Trophoblast cell (in vitro differentiated cells and primary cell): ENCODE measurements around the gene PROSER1.

Experiments used
- DNase-seq, 2 donors: peaks; one replicate each; pipeline ENCODE4 v3.0.0-alpha.2; 2016
- H2AFZ ChIP-seq: 2 replicates; pipeline ENCODE4 v1.6.1; 2013; ENCODE audit warnings: low read length, moderate library complexity, mild to moderate bottlenecking; ENCODE audit not compliant: insufficient read depth, poor library complexity
- H2AK5ac ChIP-seq: 2 replicates; pipeline ENCODE4 v1.6.1; 2013; ENCODE audit warnings: mild to moderate bottlenecking, low read length
- H2BK120ac ChIP-seq: 2 replicates; pipeline ENCODE4 v1.6.1; 2013; ENCODE audit warnings: low read length, mild to moderate bottlenecking, moderate library complexity; ENCODE audit not compliant: insufficient read depth, poor library complexity
- H2BK12ac ChIP-seq: 2 replicates; pipeline ENCODE4 v1.6.1; 2013; ENCODE audit warnings: mild to moderate bottlenecking, low read length, moderate library complexity
- H2BK5ac ChIP-seq: 2 replicates; pipeline ENCODE4 v1.6.1; 2013; ENCODE audit warnings: low read length, low read depth, moderate library complexity, mild to moderate bottlenecking; ENCODE audit not compliant: poor library complexity
- H3K14ac ChIP-seq: 2 replicates; pipeline ENCODE4 v1.6.1; 2013; ENCODE audit warnings: mild to moderate bottlenecking, low read length
- H3K18ac ChIP-seq: 2 replicates; pipeline ENCODE4 v1.6.1; 2013; ENCODE audit warnings: mild to moderate bottlenecking, low read length
- H3K23ac ChIP-seq: 2 replicates; pipeline ENCODE4 v1.6.1; 2013; ENCODE audit warnings: low read length
- H3K27ac ChIP-seq: 2 replicates; pipeline ENCODE4 v1.5.1; 2013; ENCODE audit warnings: low read depth, mild to moderate bottlenecking, inconsistent platforms, low read length, moderate library complexity
- H3K27me3 ChIP-seq: 2 replicates; pipeline ENCODE4 v1.6.1; 2013; ENCODE audit warnings: inconsistent platforms, mild to moderate bottlenecking, low read length, moderate library complexity; ENCODE audit not compliant: insufficient read depth
- H3K36me3 ChIP-seq, 2 experiments: 1 replicate in 1 of 2; 2 replicates in 1 of 2; pipeline ENCODE4 v1.6.1; 2013; ENCODE audit warnings: low read length in 2 of 2, mild to moderate bottlenecking in 2 of 2, moderate library complexity in 1 of 2; ENCODE audit not compliant: insufficient read depth in 2 of 2, control insufficient read depth in 1 of 2
- H3K4ac ChIP-seq: 2 replicates; pipeline ENCODE4 v1.6.1; 2013; ENCODE audit warnings: low read depth, mild to moderate bottlenecking, low read length, moderate library complexity
- H3K4me1 ChIP-seq, 2 experiments: 1 replicate in 1 of 2; 2 replicates in 1 of 2; pipeline ENCODE4 v1.6.1; 2013; ENCODE audit warnings: low read length in 2 of 2, mild to moderate bottlenecking in 2 of 2, moderate library complexity in 1 of 2; ENCODE audit not compliant: insufficient read depth in 2 of 2, control insufficient read depth in 1 of 2
- H3K4me2 ChIP-seq: 2 replicates; pipeline ENCODE4 v1.6.1; 2013; ENCODE audit warnings: inconsistent platforms, mild to moderate bottlenecking, low read length, moderate library complexity
- H3K4me3 ChIP-seq: 2 replicates; pipeline ENCODE4 v1.5.1; 2013; ENCODE audit warnings: mild to moderate bottlenecking, low read depth, low read length, inconsistent platforms
- H3K79me1 ChIP-seq: one replicate; pipeline ENCODE4 v1.6.1; 2013; ENCODE audit warnings: low read length
- H3K79me2 ChIP-seq: 2 replicates; pipeline ENCODE4 v1.6.1; 2013; ENCODE audit warnings: low read length, mild to moderate bottlenecking; ENCODE audit not compliant: control insufficient read depth, insufficient read depth, poor library complexity
- H3K9ac ChIP-seq: 2 replicates; pipeline ENCODE4 v1.6.1; 2013; ENCODE audit warnings: mild to moderate bottlenecking, low read length
- H3K9me3 ChIP-seq: 2 replicates; pipeline ENCODE4 v1.6.1; 2013; ENCODE audit warnings: low read depth, mild to moderate bottlenecking, control low read depth, inconsistent platforms, low read length; ENCODE audit not compliant: insufficient read depth
- H4K12ac ChIP-seq: 2 replicates; pipeline ENCODE4 v1.6.1; 2013; ENCODE audit warnings: low read depth, mild to moderate bottlenecking, low read length, moderate library complexity
- H4K8ac ChIP-seq: 2 replicates; pipeline ENCODE4 v1.6.1; 2013; ENCODE audit warnings: low read depth, mild to moderate bottlenecking, low read length, moderate library complexity
- H4K91ac ChIP-seq: one replicate; pipeline ENCODE4 v1.6.1; 2013; ENCODE audit warnings: low read depth, mild to moderate bottlenecking, low read length, moderate library complexity
- WGBS: extraction: QIAGEN DNeasy Blood & Tissue Kit; methylation state at CpG from one replicate; pipeline ENCODE4 v1.1.7; 2013; ENCODE audit warnings: missing lambda C conversion rate; ENCODE audit not compliant: insufficient read length, insufficient coverage; ENCODE audit errors: extremely low coverage; 5-methylcytosine and 5-hydroxymethylcytosine counted together

PROSER1 gene

DNA sequence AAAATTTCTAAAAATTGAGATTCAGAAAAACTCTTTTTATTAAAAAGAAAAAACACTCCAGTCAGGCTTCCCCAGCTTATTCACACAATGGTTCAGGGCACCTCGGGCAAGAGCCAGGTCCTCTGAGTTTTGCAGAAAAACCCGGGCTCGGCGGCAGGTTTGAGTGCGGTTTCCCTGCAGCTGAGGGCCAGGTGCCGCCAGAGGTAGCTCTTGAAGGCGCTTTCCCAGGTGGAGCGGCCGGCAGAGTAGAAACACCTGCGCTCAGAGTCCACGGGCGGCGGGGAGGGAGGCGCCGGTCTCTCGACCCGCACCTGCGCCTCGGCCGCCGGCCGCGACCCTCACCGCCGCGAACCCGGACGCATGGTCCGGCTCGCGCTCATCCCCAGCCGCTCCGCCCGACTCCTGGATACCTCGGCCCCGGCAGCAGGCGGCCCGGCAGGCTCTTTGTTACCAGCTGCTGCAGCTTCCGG, 444 bp downstream of the PROSER1 start:
- peaks cover 0 to 4% of the 10 kb centered on the region in 2 experiments for H3K4me1 ChIP-seq
- peak overlapping the region; percentile 69 for H3K9ac ChIP-seq
- peak overlapping the region; percentile 89 for H3K4me3 ChIP-seq
- no peaks in the 10 kb centered on the region for H3K36me3 ChIP-seq
- peaks cover 14% of the 10 kb centered on the region for H3K79me2 ChIP-seq
- H3K27me3 ChIP-seq, result no peaks in the 10 kb centered on the region
- peak overlapping the region; percentile 74 for H2AFZ ChIP-seq
- H3K4me2 ChIP-seq, result peak overlapping the region; percentile 90
- H2BK5ac ChIP-seq, result peak overlapping the region; percentile 82
- peak overlapping the region; percentile 88 for H3K14ac ChIP-seq
- peak overlapping the region; percentile 87 for H3K4ac ChIP-seq
- H3K27ac ChIP-seq, result peak overlapping the region; percentile 65
- H2AK5ac ChIP-seq, result peak overlapping the region; percentile 83
- DNase-seq, result peak; percentile 62 to 76
- peak overlapping the region; percentile 92 for H4K8ac ChIP-seq
- peak overlapping the region; percentile 92 for H4K12ac ChIP-seq
- H3K9me3 ChIP-seq, result no peaks in the 10 kb centered on the region
- peaks cover 10% of the 10 kb centered on the region for H3K79me1 ChIP-seq
- H3K18ac ChIP-seq, result peak overlapping the region; percentile 96
- H2BK12ac ChIP-seq, result peak overlapping the region; percentile 49
- WGBS, result no CpG with 5 or more reads among the region's 39 CpGs
- no peak overlapping the region for H3K23ac ChIP-seq
- peak overlapping the region; percentile 96 for H4K91ac ChIP-seq
- peak overlapping the region; percentile 79 for H2BK120ac ChIP-seq

DNA sequence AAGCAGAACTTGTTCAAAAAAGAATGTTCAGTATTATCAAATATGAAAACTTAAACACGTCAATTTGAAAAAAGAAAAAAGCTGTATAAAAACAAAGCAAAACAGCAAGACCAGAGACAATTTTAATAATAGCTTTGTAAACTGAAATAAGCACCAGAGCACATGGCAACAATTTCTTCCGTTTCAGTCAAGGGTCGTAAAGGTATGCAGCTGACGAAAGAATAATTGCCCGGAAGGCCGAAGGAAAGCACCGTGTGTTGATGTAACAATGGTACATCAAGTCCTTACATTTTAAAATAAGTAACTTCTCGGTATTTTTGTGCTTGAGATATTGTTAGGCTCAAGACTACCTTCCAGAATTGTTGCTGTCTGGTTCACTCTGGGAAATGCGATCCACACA, 1.7 kb downstream of the PROSER1 start:
- no peak overlapping the region for H2BK12ac ChIP-seq
- peak overlapping the region; percentile 17 for H3K9ac ChIP-seq
- no peak overlapping the region for H2BK5ac ChIP-seq
- no peak overlapping the region for H4K8ac ChIP-seq
- peak overlapping the region; percentile 90 for H3K4me2 ChIP-seq
- no peak overlapping the region for H2BK120ac ChIP-seq
- H4K91ac ChIP-seq, result no peak overlapping the region
- peaks cover 0 to 4% of the 10 kb centered on the region in 2 experiments for H3K4me1 ChIP-seq
- H3K27ac ChIP-seq, result peak overlapping the region; percentile 53
- peaks cover 14% of the 10 kb centered on the region for H3K79me2 ChIP-seq
- DNase-seq, result peak; percentile 17 to 41
- H4K12ac ChIP-seq, result no peak overlapping the region
- H3K27me3 ChIP-seq, result no peaks in the 10 kb centered on the region
- no peaks in the 10 kb centered on the region for H3K9me3 ChIP-seq
- no peak overlapping the region for H3K23ac ChIP-seq
- H3K4ac ChIP-seq, result peak overlapping the region; percentile 72
- no peak overlapping the region for H2AK5ac ChIP-seq
- H3K4me3 ChIP-seq, result no peak overlapping the region
- peaks cover 10% of the 10 kb centered on the region for H3K79me1 ChIP-seq
- no peak overlapping the region for H2AFZ ChIP-seq
- H3K14ac ChIP-seq, result no peak overlapping the region
- WGBS, result no CpG with 5 or more reads among the region's 9 CpGs
- H3K18ac ChIP-seq, result no peak overlapping the region
- H3K36me3 ChIP-seq, result no peaks in the 10 kb centered on the region

DNA sequence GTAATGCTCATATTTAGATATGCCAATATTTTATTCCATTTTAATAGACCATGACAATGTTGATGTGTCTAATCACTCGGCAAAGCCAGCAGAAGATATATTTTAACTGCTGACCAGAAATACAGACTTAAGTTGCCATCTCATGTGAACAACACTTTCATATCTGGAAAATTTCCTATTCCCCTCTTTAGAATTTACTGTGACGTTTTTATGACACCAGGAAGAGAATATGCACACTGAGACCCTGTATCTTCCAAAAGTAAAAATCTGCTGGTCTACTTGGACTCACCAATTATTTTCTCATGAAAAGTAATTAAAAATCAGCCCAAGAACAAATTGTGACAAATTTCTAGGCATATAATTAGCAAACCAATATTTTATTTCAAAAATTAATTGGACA, 2.1 kb downstream of the PROSER1 start:
- H3K4ac ChIP-seq, result no peak overlapping the region
- no peak overlapping the region for H2AFZ ChIP-seq
- no peak overlapping the region for H2BK12ac ChIP-seq
- DNase-seq, result peak in 1 of 2 donors; percentile 9
- H3K9ac ChIP-seq, result no peak overlapping the region
- H3K14ac ChIP-seq, result no peak overlapping the region
- no peak overlapping the region for H3K18ac ChIP-seq
- peak overlapping the region; percentile 53 for H3K4me2 ChIP-seq
- no peak overlapping the region for H3K27ac ChIP-seq
- H3K9me3 ChIP-seq, result no peaks in the 10 kb centered on the region
- WGBS, result no CpG with 5 or more reads among the region's 2 CpGs
- H3K79me2 ChIP-seq, result peaks cover 14% of the 10 kb centered on the region
- H4K91ac ChIP-seq, result no peak overlapping the region
- peaks cover 0 to 4% of the 10 kb centered on the region in 2 experiments for H3K4me1 ChIP-seq
- H4K8ac ChIP-seq, result no peak overlapping the region
- H3K36me3 ChIP-seq, result no peaks in the 10 kb centered on the region
- H2BK5ac ChIP-seq, result no peak overlapping the region
- no peaks in the 10 kb centered on the region for H3K27me3 ChIP-seq
- H3K79me1 ChIP-seq, result peaks cover 10% of the 10 kb centered on the region
- H4K12ac ChIP-seq, result no peak overlapping the region
- no peak overlapping the region for H2BK120ac ChIP-seq
- H3K23ac ChIP-seq, result no peak overlapping the region
- H3K4me3 ChIP-seq, result no peak overlapping the region
- H2AK5ac ChIP-seq, result no peak overlapping the region

DNA sequence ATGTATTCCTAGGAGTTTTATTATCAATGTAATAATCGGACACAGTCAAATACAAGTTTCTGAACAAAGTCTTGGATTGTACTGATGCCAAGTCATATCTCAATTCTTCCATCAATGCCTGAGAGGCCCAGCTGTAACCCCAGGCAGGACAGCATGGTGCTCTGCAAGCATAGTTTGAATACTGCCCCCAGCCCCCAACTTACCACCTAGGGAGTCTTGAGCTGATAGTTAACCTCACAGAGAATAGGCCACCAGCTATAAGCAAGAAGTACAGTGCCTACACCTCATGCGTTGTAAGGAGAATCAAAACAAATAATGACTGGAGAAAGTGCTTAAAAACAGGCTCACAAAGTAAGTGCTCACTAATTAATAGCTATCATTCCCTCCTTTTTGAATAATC, 2.7 kb downstream of the PROSER1 start:
- peak overlapping the region; percentile 61 for H3K4ac ChIP-seq
- H4K12ac ChIP-seq, result no peak overlapping the region
- H3K4me3 ChIP-seq, result no peak overlapping the region
- H2AK5ac ChIP-seq, result no peak overlapping the region
- no peak for DNase-seq
- peaks cover 0 to 4% of the 10 kb centered on the region in 2 experiments for H3K4me1 ChIP-seq
- peaks cover 14% of the 10 kb centered on the region for H3K79me2 ChIP-seq
- no peak overlapping the region for H3K27ac ChIP-seq
- H2BK5ac ChIP-seq, result no peak overlapping the region
- no peak overlapping the region for H3K18ac ChIP-seq
- no CpG with 5 or more reads among the region's 2 CpGs for WGBS
- H3K36me3 ChIP-seq, result peaks cover 0 to 3% of the 10 kb centered on the region in 2 experiments
- no peak overlapping the region for H4K91ac ChIP-seq
- H4K8ac ChIP-seq, result no peak overlapping the region
- H3K23ac ChIP-seq, result no peak overlapping the region
- no peak overlapping the region for H2BK120ac ChIP-seq
- no peak overlapping the region for H3K14ac ChIP-seq
- H3K27me3 ChIP-seq, result no peaks in the 10 kb centered on the region
- H3K79me1 ChIP-seq, result peaks cover 10% of the 10 kb centered on the region
- no peak overlapping the region for H2AFZ ChIP-seq
- no peak overlapping the region for H3K9ac ChIP-seq
- H3K4me2 ChIP-seq, result peak overlapping the region; percentile 32
- H2BK12ac ChIP-seq, result no peak overlapping the region
- no peaks in the 10 kb centered on the region for H3K9me3 ChIP-seq
